ENCODE results near the gene CBX3.

- TF ChIP-seq POLR2A (IDR thresholded peaks at IDR 0.05): no peak
- no peak for TF ChIP-seq POLR2AphosphoS5 (IDR thresholded peaks at IDR 0.05)
Measured at GRCh38 chr7:26190417-26190869, 11.1 kb upstream of the CBX3 start.
